GM18867 (cell line): ENCODE data around the gene FILIP1L.

Experiments
- ATAC-seq: cut with Tn5 transposase; IDR thresholded peaks from one replicate; pipeline ENCODE4 v1.9.1; 2021; ENCODE audit warnings: mild to moderate bottlenecking, moderate library complexity; ENCODE audit not compliant: unreplicated experiment

FILIP1L gene

DNA sequence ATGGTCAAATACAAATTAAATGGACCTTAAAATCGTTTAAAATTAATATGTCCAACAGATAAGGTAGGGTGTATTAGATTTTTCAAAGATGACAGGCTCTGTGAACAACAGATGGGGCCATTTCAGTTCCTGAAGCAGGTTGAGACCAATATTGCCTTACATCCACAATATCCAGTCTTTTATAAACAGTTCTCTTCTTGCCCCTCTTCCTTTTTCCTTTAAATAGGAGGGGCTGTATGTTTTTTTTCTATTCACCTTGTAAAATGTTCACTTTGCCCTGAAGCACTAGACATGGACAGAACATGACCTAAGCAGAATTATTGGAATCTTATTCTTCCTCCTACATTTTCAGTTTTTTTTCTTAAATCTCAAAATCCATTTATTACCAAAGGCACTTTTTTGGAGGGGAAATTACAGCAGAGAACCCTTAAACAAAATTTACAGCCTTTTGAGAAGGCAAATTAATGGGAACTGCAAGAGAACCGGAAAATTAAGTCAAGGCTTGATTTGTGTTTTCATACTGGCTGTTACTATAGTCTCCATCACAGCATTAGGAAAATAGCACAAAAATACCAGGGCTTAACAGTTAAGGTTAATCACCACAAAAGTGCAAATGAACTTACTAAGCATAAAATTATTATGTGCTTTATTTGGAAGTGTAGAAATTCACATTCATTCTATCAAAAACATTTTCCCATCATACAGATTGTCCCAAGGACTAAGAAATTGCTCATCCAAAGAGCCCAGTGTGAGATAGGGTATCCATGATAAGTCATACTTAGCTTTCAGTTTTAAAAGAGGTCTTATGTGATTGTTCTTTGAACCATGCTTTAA, 240.8 kb downstream of the FILIP1L start:
- ATAC-seq = no peak

DNA sequence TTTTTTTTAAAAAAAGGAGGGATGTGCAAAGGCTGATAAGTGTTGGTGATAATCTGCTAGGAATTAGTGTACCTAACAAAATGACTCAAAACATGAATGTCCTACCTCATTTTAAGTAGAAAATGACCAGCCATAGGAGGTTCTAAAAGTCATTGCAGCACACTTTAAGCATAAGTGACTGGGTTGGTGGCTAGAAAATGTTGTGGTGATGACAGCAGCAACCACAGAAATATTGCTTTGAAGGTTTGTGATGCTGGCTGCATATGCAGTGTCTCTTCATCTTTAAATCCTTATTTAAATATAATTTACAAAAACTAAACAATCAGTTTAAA, 241.4 kb downstream of the FILIP1L start:
- peak; percentile 60 for ATAC-seq

DNA sequence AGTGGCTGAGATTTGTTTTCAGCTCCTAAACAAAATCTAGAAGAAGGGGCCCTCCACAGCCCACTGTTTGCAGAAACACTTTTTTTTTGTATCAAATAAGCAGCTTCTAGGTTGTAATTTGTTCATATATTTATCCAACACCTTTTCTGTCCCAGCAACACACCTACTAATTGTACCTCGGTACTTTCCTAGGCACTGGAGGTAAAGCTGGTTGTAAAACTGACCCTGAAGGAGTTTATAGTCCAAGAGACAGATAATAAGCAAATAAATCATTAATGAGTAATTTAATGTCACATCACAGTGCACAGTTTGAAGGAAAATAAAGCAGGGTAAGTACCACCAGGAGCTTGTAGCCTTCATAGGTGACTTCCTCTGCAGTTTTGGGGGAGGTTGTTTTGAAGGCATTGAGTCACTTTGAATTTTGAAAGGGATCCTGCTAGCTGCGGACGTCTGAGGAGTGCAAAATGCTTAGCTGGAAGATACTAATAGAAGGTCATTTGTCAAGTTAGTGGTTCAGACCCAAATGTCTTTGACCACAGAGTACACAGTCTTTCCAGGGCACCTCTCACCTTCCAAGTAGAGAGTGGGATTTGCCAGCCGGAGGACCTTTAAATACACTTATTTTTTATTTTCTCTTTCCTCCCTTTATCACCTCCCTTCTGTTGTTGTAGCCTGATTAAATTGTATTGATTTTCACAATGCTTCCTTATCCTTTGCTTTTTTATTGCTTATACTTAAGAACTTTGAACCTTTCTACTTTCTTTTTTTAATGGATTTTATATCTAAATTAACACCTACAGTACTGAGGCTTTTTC, 242.9 kb downstream of the FILIP1L start:
- ATAC-seq = no peak

DNA sequence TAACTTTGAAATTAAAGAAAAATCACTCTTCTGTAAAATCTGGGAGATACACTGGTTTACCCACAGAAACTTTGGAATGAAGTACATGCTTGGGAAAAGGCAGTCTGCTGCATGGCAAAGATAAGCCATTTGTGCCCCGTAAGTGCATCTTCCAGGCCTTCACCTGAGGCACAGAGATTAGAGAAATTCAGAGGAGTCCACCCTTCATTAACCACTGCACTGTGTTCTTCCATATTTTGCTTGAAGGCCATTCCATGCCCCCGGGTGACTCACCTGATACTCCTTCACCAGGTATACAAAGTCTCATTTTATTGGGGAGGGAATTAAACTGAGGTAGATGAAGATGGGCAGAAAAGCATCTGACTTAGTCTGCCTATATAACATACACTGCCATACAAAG, 243.6 kb downstream of the FILIP1L start:
- no peak for ATAC-seq

DNA sequence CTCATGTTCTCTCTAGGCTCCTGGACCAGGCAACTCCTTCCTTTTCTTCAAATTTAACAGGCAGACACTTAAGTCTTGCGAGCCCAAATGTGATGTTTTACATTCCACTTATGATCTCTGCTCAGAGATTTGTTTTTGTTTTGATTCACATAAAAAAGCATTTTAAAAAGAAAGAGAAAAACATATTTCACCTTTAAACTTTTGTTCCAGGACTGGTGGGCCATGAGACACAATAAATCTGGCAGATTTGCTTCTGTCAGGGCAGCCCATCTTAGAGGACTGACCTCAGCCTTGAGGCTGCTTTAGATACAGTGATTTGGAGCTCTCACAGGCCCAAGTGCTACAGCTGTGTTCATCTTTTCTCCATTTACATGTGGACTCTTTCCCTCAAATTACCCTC, 244.7 kb downstream of the FILIP1L start:
- no peak for ATAC-seq

DNA sequence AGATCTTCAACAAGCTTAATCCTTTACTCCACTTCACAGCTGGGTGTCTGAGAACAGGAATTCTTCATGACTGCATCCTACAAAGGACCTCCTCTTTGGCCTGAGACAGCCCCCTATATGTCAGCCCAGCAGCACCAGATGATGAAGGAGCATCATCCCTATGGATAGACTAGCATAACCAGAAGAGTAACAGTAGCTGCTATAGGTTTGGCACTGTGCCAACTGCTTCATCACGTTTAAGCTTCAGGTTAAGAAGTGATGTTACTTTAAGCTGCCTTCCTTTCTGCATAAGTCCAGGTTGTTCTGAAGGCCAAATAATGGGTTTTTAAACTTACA, 246.0 kb downstream of the FILIP1L start:
- ATAC-seq = no peak

DNA sequence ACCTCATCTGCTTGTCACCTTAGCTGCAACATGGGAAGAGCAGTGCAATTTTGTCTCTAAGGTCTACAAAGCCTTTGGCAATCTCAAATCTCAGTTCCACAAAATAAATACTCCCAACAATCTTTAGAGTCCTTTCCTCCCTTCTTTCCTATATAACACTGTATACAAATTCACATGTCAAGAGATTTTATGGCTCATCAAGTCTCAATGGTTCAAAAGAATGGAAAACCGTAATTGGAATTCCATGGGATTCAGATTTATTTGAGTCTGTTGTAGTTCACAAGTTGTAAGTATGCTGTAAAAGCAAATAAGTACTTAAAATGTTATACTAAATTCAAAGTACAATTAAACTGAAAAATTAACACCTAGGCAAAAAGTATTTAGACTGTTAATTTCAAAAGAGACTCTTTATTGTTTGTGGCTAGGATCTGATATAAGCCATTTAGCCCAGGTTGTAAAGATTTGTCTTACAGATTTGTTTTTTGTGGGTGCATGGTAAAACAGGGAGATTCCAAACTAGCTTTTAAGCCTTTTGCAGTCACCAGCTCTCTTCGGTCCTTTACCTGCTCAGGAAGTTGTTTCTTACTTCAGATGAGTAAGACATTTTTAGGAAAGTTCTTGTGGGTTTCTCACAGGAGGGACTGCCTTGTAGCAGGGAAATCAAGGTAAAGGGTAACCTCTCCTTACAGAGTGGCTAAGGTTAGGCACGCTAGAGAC, 246.5 kb downstream of the FILIP1L start:
- ATAC-seq = no peak

DNA sequence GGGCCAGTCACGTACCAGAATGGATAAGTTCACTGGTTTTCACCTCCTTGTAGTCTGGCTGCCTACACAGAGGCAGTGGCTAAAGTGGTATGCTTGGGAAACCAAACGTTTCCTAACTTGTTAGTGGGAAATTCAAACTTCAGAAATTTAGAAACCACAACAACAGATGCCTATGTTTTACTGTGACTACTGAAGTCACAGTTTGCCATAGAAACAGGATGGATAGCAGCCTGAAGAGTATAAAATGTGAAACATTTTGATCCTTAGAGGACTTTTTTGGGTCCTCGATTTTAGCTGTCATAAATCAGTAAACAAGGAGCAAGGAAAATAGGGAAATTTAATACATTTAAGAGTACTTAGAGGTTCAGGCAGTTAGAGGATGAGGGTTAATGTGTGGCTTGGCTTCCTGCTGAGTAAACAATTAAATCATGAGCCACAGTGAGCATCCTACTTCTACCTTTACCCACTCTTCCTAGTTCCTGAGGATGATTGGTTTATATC, 248.0 kb downstream of the FILIP1L start:
- no peak for ATAC-seq

DNA sequence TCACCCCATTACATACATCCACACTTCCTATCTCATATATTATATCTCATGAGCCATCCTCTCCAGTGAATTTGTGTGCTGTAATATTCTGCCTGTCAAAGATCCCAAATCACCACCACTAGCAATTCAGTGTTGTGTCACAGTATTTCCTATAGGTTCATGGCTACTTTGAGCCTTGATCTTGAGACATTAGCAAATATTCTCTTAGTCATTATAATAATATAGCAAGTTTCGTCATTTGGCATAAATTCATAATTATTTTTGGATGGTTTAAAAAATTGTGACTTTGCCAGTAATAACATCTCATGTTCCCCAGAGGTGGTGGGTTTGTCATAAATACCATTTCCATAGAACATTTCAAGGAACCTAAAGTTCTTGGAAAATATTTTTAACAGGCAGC, 249.0 kb downstream of the FILIP1L start:
- no peak for ATAC-seq

DNA sequence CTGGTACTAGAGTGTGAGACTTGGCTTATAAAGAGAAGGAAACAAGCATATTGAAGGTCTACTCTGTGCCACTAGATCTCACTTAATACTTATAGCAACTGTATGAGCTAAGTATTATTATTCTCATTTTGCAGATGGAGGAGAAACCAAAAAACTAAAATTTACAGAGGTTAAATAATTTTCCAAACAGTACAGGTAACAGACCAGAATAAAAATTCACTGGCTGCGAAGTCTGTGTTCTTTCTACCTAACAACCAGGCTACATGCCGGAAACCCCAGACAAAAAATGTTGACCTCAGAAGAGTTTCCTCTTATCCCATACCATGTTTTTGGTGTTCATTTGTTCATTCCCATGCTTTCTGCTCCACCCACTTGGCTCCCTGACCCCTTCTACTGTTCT, 250.0 kb downstream of the FILIP1L start:
- ATAC-seq = no peak

DNA sequence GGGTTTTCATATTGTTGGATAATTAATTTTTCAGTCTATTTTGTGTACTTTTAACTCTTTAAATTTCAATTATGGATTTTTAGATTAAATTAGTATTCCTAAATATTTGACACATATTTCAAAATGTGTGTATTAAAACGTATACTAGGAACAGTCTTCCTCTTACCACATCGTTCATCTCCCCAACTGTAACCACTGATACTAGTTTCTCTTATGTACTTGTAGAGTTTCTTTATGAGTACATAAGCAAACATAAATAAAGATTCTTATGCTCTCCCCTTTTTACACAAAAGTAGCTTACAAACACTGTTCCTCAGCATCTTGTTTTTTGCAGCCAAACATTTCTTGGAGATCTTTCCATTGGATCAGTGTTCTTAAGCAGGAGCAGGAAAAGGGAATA, 250.7 kb downstream of the FILIP1L start:
- ATAC-seq = peak; percentile 57

DNA sequence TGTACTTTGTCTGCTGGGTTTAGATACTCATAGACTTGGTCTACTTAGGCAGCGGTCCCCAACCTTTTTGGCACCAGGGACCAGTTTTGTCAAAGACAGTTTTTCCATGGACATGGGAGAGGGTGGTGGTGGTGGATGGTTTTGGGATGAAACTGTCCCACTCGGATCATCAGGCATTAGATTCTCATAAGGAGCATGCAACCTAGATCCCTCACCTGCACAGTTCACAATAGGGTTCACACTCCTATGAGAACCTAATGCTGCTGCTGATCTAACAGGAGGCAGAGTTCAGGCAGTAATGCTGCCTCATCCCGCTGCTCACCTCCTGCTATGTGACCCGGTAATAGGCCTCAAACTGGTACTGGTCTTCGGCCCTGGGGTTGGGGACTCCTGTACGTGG, 251.3 kb downstream of the FILIP1L start:
- no peak for ATAC-seq

DNA sequence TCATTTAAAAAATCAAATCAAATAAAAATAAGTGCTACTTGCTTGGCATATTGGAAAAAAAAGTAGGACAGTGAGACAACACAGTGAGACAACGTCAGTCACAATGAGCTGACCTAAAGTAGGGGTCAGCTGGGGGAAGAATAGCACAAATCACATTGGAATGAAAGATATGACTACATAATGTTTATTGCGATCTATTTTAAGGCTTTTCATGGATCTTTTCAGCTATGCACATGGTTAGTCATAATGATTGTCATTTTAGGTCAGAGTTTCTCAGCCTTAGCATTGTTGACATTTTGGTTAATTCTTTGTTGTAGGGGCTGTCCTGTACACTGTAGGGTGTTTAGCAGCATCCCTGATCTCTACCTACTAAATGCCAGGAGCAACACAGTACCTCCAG, 252.1 kb downstream of the FILIP1L start:
- no peak for ATAC-seq

DNA sequence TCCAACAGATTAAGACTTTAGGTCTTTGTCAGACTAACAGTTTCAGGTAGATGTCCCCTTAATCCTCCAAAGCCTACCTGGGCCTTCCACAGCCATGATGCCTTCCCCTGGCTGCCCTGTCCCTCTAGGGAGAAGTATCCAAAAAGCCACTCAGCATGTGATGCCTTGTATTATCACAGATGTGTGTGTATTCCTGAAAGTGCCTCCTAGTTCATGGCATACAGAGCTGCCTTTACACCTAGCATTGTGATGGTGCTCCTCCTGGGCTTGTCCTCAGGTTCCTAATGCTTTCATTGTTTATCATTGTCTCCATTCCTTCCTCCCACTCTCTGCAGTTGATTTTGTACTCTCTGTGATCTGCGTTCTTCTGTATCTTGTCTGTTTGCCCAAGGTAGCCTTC, 253.1 kb downstream of the FILIP1L start:
- no peak for ATAC-seq

DNA sequence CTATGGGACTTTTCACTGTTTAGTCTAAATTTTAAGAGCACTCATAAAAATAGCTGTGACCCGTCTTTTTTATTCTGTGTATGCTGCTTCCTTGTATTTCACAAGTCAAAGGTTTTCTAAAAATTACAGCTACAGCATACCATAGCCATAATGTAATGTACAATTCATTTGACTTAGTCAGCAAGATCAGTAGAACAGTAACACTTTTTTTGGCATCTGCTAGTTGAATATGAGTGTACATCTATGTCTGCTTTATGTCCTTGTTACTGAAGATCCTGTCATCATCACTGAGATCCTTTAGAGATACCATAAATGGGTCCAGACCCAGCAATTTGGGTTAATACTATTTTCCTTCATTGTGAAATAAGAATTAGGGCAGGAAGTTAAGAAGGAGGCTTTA, 254.5 kb downstream of the FILIP1L start:
- ATAC-seq = no peak

DNA sequence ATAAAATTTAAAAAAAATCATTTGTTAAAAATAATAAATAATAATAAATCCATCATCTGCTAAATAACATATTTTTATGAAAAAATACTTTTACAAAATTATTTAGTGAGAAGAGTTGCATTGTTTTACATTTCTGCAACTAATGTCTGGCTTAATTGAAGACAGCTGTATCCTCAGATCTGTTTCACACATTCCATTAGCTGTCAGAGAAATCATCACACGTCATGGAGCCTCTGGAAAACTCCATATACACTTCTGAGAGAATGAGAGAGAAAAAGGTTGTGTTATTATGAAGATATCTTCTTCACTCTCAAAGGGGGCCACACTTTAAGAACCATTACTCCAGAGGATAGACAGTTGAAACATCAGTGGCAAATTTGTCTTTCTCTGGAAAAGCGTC, 255.8 kb downstream of the FILIP1L start:
- ATAC-seq = no peak

DNA sequence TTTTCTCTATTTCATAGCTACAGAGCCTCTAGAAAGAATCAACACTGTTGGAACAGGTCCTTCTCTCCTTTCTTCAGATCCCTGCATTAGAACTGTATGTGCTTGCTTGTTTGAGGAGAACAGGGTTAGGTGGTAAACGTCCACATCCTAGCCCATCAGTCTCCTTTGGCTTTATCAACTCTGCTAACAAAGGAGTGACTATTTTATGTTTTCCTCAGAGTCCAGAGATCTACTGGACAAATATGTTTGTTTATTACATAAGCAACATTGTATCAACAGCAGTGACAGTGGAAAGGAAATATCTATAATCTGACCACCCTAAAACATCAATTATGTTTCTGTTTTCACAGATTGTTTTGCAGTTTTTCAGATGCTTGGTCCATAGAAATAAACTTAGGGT, 257.0 kb downstream of the FILIP1L start:
- ATAC-seq = no peak

DNA sequence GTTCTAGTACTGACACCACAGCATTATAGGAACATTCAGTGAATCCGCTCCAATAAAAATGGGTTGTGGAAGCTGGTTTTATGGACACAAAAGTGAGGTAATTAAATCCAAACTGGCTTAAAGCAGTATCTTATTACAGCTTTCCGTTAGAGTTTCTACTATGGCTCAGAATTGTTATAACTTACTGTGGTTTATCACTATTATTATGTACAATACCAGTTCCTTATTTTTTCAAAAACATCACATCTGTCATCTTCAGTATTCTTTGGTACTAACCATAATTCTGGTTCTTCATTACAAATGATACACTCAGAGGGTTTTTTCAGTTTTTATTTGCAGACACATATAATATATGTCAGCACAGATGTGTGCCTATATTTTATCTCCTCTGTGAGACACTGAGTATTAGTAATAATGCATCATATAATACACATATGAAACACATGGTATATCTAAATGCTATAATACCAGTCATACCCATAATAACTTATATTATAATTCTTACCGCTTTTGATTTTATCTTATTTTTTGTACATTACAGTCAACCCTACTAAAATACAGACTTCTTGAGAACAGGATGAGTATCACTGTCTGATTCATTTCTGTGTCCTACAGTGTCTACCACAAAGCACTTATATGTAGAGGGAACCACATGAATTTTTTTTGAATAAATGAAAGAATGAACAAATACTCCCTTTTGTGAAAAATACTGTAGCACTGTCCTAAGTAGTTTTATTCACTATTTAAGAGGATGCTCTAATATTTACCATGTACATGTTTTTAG, 257.7 kb downstream of the FILIP1L start:
- no peak for ATAC-seq

DNA sequence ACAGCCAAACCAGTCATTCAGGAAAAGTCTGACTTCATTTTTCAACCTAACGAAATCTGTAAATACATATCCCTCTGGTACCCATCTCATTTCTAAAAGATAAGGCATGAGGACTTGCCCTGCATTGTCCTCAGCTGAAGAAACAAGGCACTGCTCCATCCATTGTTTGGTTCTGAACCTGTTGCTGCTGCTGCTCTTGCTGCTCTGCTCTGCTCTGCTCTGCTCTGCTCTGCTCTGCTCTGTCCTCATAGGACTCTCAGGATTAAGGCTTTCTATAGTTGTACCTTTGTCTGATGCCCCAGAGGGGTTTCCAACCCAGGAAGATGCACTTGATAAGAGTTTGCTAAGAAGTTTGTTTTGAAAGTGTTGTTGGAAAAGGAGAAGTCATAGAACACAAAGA, 258.4 kb downstream of the FILIP1L start:
- ATAC-seq = no peak

DNA sequence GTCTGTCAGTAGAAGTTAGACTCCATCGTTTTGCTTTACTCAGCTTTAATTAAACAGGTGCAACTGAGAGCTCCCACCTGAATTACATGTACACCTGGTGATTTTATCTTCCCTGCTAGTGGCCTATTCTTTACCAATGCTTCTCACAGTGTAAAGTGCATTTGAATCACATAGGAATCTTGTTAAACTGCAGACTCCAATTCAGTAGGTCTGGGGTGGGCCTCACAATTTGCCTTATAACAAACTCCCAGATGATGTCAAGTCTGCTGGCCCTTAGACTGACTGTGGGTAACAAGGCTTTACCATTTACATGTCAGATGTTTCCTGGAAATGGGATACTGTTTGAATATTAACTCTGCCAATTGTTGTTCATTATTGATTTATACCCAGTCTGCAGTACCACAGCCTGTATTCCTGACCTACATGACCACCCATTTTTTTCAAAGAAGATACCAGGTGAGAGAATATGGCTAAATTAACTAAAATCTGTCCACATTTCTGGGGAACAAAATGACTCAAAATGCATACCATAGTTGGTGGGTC, 259.5 kb downstream of the FILIP1L start:
- no peak for ATAC-seq

DNA sequence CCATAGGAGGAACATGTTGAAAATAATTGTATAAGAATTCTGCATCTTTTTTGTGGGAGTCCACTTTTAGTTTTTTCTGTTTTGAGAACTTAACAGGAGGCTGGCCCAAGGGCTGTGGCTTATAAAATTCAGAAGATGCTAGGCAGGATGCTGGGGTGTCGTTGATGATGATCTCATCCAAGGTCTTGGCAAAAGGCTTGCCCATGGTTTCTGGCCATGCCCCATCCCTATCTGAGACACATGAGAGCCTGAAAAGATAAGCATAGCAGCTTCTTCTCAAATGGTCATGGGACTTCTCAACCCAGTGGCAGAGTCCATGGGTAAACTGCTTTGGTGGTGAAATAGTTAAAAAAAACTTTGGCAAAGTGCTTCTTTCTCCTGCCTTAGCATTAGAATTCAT, 261.4 kb downstream of the FILIP1L start:
- ATAC-seq = no peak
